ENCODE data around the gene TMEM163.

Gene TMEM163

GRCh38 chr2:134410006-134410405 is 308.8 kb downstream of the TMEM163 start:
- DNase-seq (ENCODE audit: low read depth): no peak

- DNase-seq (ENCODE audit: low read depth): no peak
These were observed 310.0 kb downstream of the TMEM163 start for GRCh38 chr2:134408791-134409190.

- no peak for DNase-seq (ENCODE audit: low read depth)
These were observed 310.4 kb downstream of the TMEM163 start for GRCh38 chr2:134408386-134408785.

- no peak for DNase-seq (ENCODE audit: low read depth)
These were observed 311.5 kb downstream of the TMEM163 start for GRCh38 chr2:134407154-134407890.

- no peak for DNase-seq (ENCODE audit: low read depth)
These were observed 312.1 kb downstream of the TMEM163 start for GRCh38 chr2:134406736-134407135.

GRCh38 chr2:134406311-134406710 is 312.5 kb downstream of the TMEM163 start:
- no peak for DNase-seq (ENCODE audit: low read depth)

Measured in T-helper 22 cell (primary cell).